Gastroesophageal sphincter (tissue), 4 donors: ENCODE measurements around the gene CYTH1. TPM values are rescaled to one million over a fixed set of nuclear protein-coding genes. Genes with fewer than 3 reads are reported as not detected.

ENCODE experiments used
- ATAC-seq: fragments of 150-250 bp; one replicate; pipeline ENCODE4 v1.9.1; 2016; ENCODE audit warnings: mild to moderate bottlenecking, moderate library complexity
- H3K27ac ChIP-seq, 4 donors: fragments of 200-600 bp; sonication (generic) in 3 of 4; 1 replicate in 3 of 4; 2 replicates in 1 of 4; pipeline ENCODE4 v1.5.1; 2016 to 2019
- H3K27me3 ChIP-seq: fragments of 200-600 bp; sonication (generic); one replicate; pipeline ENCODE4 v1.5.1; 2019
- H3K36me3 ChIP-seq, 2 donors: fragments of 200-600 bp; sonication (generic); one replicate each; pipeline ENCODE4 v1.5.1; 2019; ENCODE audit warnings: control low read depth in 1 of 2
- H3K4me1 ChIP-seq, 3 donors: fragments of 200-600 bp; sonication (generic); 1 replicate in 2 of 3; 2 replicates in 1 of 3; pipeline ENCODE4 v1.5.1; 2016 to 2019; ENCODE audit warnings: control low read depth in 2 of 3
- H3K4me3 ChIP-seq, 2 donors: fragments of 200-600 bp; sonication (generic); one replicate each; pipeline ENCODE4 v1.5.1; 2019; ENCODE audit warnings: mild to moderate bottlenecking in 1 of 2, moderate library complexity in 1 of 2
- H3K9me3 ChIP-seq, 3 donors: fragments of 200-600 bp; sonication (generic); one replicate each; pipeline ENCODE4 v1.5.1; 2017 to 2019; ENCODE audit warnings: control low read depth in 2 of 3
- CTCF ChIP-seq, 4 experiments: fragments of 200-600 bp in 2 of 4; fragments of 450-650 bp in 2 of 4; sonication (generic) in 1 of 4; IDR thresholded peaks; one replicate each; pipeline ENCODE4 v1.5.1; 2017 to 2019; ENCODE audit warnings: antibody characterized with exemption in 4 of 4, mild to moderate bottlenecking in 2 of 4, moderate library complexity in 2 of 4
- EP300 ChIP-seq: sonication (generic); formaldehyde crosslinking; IDR thresholded peaks from one replicate; pipeline ENCODE4 v1.6.1; 2017; ENCODE audit warnings: antibody characterized with exemption, mild to moderate bottlenecking
- POLR2A ChIP-seq, 2 donors: fragments of 450-650 bp; IDR thresholded peaks; one replicate each; pipeline ENCODE4 v1.6.1; 2017; ENCODE audit warnings: antibody characterized with exemption in 2 of 2, mild to moderate bottlenecking in 2 of 2, moderate library complexity in 1 of 2
- POLR2AphosphoS5 ChIP-seq: sonication (generic); formaldehyde crosslinking; IDR thresholded peaks from one replicate; pipeline ENCODE4 v1.6.1; 2017; ENCODE audit warnings: antibody characterized with exemption
- WGBS, 2 donors: methylation state at CpG; one replicate each; pipeline ENCODE4 v1.1.5; 2018; ENCODE audit warnings: low coverage in 1 of 2; 5-methylcytosine and 5-hydroxymethylcytosine counted together
- total RNA-seq, 4 donors: library from RNA; depleted of rRNA; stranded (reverse); fragments of >200 nt; gene quantifications; one replicate each; pipeline ENCODE4 v1.1.0, GENCODE V29; 2016

Gene CYTH1
- total RNA-seq, 4 donors from 2014 or later: 26.9 to 38.0 (median 31.0) TPM

GRCh38 chr17:78802459-78802858, 20.4 kb upstream of the CYTH1 start:
- Histone ChIP-seq H3K4me3 (no peak overlapping the region), H3K27ac (no peak overlapping the region), H3K36me3 (peaks cover 0 to 94% of the 10 kb centered on the region in 2 donors), H3K4me1 (peaks cover 0 to 20% (median 0%) of the 10 kb centered on the region in 3 donors), H3K27me3 (no peaks in the 10 kb centered on the region), H3K9me3 (no peaks in the 10 kb centered on the region)
- no peak for TF ChIP-seq CTCF (IDR thresholded peaks at IDR 0.05)
- no peak for TF ChIP-seq EP300
- TF ChIP-seq POLR2A (IDR thresholded peaks at IDR 0.05): no peak
- no peak for TF ChIP-seq POLR2AphosphoS5
- WGBS, 2 donors: 93% methylated on average over 6 of the region's 14 CpGs; no CpG with 5 or more reads in 1 of the 2 donors
- no peak for ATAC-seq

GRCh38 chr17:78802008-78802407, 19.9 kb upstream of the CYTH1 start:
- no peak for ATAC-seq
- TF ChIP-seq POLR2AphosphoS5: no peak
- no peak for TF ChIP-seq CTCF (IDR thresholded peaks at IDR 0.05)
- TF ChIP-seq POLR2A (IDR thresholded peaks at IDR 0.05): no peak
- TF ChIP-seq EP300: no peak
- no peaks in the 10 kb centered on the region for H3K9me3 ChIP-seq
- peaks cover 0 to 94% of the 10 kb centered on the region in 2 donors for H3K36me3 ChIP-seq
- no peak overlapping the region for H3K4me3 ChIP-seq
- no peaks in the 10 kb centered on the region for H3K27me3 ChIP-seq
- peaks cover 0 to 20% (median 0%) of the 10 kb centered on the region in 3 donors for H3K4me1 ChIP-seq
- WGBS, 2 donors: 88% methylated on average over 6 of the region's 30 CpGs; no CpG with 5 or more reads in 1 of the 2 donors
- no peak overlapping the region for H3K27ac ChIP-seq

- no peak for ATAC-seq
- TF ChIP-seq CTCF (IDR thresholded peaks at IDR 0.05): no peak
- TF ChIP-seq EP300: no peak
- no peak for TF ChIP-seq POLR2A (IDR thresholded peaks at IDR 0.05)
- TF ChIP-seq POLR2AphosphoS5: no peak
- Histone ChIP-seq H3K36me3 (peaks cover 0 to 94% of the 10 kb centered on the region in 2 donors), H3K27ac (no peak overlapping the region), H3K9me3 (no peaks in the 10 kb centered on the region), H3K27me3 (no peaks in the 10 kb centered on the region), H3K4me1 (peaks cover 0 to 20% (median 0%) of the 10 kb centered on the region in 3 donors), H3K4me3 (no peak overlapping the region)
- WGBS, 2 donors: 63 to 76% methylated on average over 4 of the region's 18 CpGs
These were observed 18.3 kb upstream of the CYTH1 start for GRCh38 chr17:78800132-78800931.

- ATAC-seq: no peak
- no peak overlapping the region for H3K27ac ChIP-seq
- H3K4me1 ChIP-seq: peaks cover 0 to 16% (median 0%) of the 10 kb centered on the region in 3 donors
- H3K36me3 ChIP-seq: peaks cover 0 to 97% of the 10 kb centered on the region in 2 donors
- H3K4me3 ChIP-seq: no peak overlapping the region
- WGBS, 2 donors: 61 to 71% methylated on average over 13 to 25 of the region's 33 CpGs
- no peaks in the 10 kb centered on the region for H3K27me3 ChIP-seq
- H3K9me3 ChIP-seq: no peaks in the 10 kb centered on the region
- TF ChIP-seq POLR2A (IDR thresholded peaks at IDR 0.05) (no peak), CTCF (IDR thresholded peaks at IDR 0.05) (peak in 3 of 4 experiments; percentile 28 to 49 (median 42))
These were observed 16.9 kb upstream of the CYTH1 start for GRCh38 chr17:78798695-78799559.
